ENCODE results near the gene METTL9.

- TF ChIP-seq GATA3 (IDR thresholded peaks at IDR 0.05; ENCODE audit: low read depth, low read length) (no peak), GATA2 (IDR thresholded peaks at IDR 0.05; ENCODE audit: low read depth, low read length) (no peak)
Observed at GRCh38 chr16:21590796-21591195, 8.6 kb upstream of the METTL9 start.

All from SH-SY5Y (cell line).